ENCODE measurements around the gene SQOR.
A peak's percentile ranks its signal among the peaks of the same experiment; 100 is the strongest.

Gene SQOR

GRCh38 chr15:45662375-45662774, 27.5 kb downstream of the SQOR start:
- DNase-seq, result no peak

- DNase-seq, result peak; percentile 16
Measured at GRCh38 chr15:45664451-45664850, 29.6 kb downstream of the SQOR start.

GRCh38 chr15:45665261-45665660, 30.4 kb downstream of the SQOR start:
- peak; percentile 13 for DNase-seq

- DNase-seq, result peak; percentile 17
Measured at GRCh38 chr15:45666119-45666875, 31.5 kb downstream of the SQOR start.

DNA sequence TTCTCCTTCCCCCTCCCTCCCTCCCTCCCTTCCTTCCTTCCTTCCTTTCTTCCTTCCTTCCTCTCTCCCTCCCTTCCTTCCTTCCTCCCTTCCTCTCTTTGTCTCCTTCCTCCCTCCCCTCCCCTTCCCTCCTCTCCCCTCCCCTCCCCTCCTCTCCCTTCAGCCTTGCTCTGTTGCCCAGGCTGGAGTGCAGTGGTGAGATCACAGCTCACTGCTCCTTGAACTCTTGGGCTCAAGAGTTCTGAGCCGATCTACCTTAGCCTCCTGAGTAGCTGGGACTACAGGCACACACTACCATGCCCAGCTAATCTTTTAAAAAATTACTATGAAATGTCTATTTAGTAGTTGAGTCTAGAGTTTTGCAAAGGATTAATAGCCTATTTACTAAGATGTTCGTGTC, 32.2 kb downstream of the SQOR start:
- no peak for DNase-seq

- no peak for DNase-seq
Measured at GRCh38 chr15:45668386-45668785, 33.6 kb downstream of the SQOR start.

- DNase-seq, result no peak
Measured at GRCh38 chr15:45669422-45669821, 34.6 kb downstream of the SQOR start.

DNA sequence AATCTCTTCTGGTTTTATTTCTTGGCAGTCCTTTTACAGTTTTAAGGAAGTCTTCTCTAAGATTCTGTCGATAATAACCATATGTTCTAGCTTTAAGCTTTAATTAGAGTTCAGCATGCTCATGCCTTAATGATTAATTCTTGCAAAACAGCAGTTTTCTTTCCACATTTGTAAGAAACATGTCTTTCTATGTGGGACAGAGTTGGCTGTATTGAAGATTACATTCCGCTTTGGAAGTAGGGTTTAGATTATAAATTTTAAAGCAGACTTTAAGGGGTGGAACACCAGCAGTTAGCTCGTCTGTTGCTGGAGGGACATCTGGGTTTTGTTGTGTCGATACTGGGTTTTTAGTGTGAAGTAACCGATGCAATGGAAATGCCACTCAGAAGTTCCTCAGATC, 35.3 kb downstream of the SQOR start:
- no peak for DNase-seq

DNA sequence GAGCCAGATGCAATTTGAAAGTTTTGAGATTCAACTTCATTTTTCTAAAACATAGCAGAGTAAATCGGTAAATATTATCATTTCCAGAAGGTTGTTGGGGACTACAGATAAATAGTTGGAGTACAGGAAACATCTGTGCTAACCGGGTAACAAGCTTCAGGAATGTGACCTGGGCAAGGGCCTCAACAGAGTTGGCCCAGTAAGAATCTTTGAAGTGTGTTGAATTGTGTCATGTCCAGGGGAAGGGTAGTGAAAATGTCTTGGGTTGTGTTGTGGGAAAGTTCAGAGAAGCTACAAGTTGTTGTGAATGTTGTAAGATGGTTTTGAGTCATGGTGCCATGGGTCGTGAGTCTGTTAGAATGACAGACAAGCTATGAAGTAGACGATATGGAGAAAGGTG, 35.7 kb downstream of the SQOR start:
- no peak for DNase-seq

DNA sequence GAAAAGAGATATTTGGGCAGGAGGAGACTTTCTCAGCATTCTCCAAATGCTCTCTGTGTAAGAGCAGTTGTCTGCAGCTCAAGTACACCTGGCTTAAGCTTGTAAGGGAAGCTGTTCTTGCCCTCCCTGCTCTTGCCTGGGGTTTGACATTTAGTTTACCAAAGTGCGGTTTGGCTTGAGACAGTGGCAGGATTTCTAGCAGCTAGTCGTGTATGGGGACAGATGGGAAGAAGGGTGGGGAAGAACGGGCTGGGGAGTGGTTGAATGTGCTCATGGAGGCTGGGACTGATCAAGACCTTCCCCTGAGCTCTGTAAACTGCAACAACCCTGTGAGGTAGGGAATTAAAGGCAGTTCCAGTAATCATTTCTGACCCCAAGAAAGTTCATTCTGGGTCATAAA, 39.8 kb downstream of the SQOR start:
- no peak for DNase-seq

- DNase-seq, result no peak
Measured at GRCh38 chr15:45677797-45678196, 43.0 kb downstream of the SQOR start.

GRCh38 chr15:45678459-45679178, 43.8 kb downstream of the SQOR start:
- no peak for DNase-seq

- DNase-seq, result no peak
Measured at GRCh38 chr15:45684533-45684932, 49.7 kb downstream of the SQOR start.

GRCh38 chr15:45689616-45690015, 54.8 kb downstream of the SQOR start:
- DNase-seq, result no peak

DNA sequence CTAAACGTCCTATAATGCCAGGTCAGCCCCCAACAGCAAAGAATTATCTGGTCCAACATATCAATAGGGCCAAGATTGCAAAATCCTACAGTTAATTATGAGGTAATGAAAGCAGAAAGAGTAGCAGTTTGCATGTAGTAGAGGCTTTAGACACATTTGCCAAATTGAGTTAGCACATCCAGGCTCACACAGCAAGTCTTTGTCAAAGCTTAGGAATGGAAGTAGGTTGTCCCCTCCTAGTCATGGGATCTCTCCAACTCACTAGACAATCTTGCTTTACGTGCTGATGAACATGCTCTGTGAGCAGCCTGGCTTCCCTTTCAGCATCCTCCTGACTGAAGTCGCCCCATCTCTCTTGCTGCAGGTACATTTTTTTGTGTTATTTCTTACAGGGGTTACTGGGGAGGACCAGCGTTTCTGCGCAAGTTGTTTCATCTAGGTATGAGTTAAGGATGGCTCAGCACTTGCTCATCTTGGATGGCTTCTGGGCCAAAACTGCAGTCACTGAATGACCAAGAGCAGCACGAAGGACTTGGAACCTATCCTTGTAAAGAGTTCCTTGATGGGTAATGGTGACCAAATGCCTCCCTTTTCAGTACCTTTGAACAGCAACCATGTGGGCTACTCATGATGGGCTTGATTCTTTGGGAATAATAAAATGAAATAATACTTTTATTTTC, 55.9 kb downstream of the SQOR start:
- DNase-seq, result no peak

- DNase-seq, result no peak
Measured at GRCh38 chr15:45701108-45701507, 66.3 kb downstream of the SQOR start.

GRCh38 chr15:45702041-45702440, 67.2 kb downstream of the SQOR start:
- DNase-seq, result no peak

DNA sequence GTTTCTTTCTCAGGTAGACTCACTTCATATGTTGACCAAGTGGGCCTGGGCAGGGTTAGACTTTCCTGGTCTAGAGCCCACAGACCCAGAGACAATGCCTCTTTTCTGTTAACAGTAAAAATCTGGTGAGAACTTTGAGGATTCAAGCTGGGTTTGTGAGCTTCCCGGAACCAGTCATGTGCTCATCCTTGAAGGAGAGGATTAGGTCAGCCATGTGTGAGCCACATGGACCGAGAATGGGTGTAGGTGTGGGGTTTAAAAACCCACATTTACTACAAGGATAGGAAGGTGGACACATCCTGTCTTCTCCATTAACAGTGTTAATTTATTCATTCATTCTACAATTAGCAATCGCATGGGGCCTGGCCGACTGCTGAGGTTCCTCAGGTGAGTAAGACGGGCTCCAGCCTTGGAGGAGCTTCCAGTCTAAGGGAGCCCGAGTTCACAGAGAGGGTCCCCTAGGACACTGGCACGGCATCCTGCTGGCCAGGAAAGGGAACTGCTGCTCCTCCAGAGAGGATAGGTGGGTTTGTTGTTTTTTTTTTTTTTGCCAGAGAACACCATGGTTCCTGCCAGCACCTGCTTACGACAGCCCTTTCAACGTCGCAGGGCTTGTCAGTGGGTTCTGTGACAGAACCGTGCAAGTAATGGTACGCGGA, 69.0 kb downstream of the SQOR start:
- no peak for DNase-seq

- DNase-seq, result peak; percentile 46
Measured at GRCh38 chr15:45704329-45705249, 69.8 kb downstream of the SQOR start.

GRCh38 chr15:45705510-45706473, 71.0 kb downstream of the SQOR start:
- peak; percentile 81 for DNase-seq

GRCh38 chr15:45710657-45711056, 75.8 kb downstream of the SQOR start:
- no peak for DNase-seq
